Right lobe of liver (tissue), 4 donors: ENCODE data around the gene REN.

Experiments used
- POLR2A ChIP-seq: fragments of 450-650 bp; IDR thresholded peaks from one replicate; pipeline ENCODE4 v1.6.1; 2017; ENCODE audit warnings: antibody characterized with exemption, mild to moderate bottlenecking
- TF ChIP-seq, protein P1 (sequence below), 4 donors: fragments of 200-600 bp in 3 of 4; fragments of 450-650 bp in 1 of 4; IDR thresholded peaks; one replicate each; pipeline versions ENCODE4 v1.5.1 to v1.8.0; 2016 to 2022; ENCODE audit warnings: antibody characterized with exemption in 4 of 4, mild to moderate bottlenecking in 2 of 4
- donor health status: DM: no; HTN: no; CAD: no.
- donor health status: DM: no; HTN: no; CAD: no.
- donor health status: DM: no; HTN: yes; CAD: no.

DNA sequence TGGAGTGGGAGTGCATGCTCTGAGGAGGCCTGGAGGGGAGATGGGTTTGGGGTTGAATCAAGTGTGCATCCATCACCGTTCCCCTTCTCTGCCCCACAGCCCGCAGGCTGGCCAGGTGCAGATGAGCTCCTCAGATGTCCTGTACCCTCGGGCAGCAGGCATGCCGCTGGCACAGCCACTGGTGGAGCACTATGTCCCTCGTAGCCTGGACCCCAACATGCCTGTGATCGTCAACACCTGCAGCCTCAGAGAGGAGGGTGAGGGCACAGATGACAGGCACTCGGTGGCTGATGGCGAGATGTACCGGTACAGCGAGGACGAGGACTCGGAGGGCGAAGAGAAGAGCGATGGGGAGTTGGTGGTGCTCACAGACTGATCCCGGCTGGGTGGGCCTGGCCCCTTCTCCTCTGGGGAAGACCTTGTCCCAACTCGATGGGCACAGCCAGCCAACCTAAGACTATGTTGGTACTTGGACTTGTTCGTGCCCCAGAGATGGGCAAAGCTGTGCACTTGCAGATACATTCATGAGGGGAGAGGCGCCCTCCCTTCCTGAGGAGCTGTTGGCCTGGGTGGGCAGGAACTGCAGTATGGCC lies 40.3 kb downstream of the REN start:
- TF ChIP-seq, protein P1, sequence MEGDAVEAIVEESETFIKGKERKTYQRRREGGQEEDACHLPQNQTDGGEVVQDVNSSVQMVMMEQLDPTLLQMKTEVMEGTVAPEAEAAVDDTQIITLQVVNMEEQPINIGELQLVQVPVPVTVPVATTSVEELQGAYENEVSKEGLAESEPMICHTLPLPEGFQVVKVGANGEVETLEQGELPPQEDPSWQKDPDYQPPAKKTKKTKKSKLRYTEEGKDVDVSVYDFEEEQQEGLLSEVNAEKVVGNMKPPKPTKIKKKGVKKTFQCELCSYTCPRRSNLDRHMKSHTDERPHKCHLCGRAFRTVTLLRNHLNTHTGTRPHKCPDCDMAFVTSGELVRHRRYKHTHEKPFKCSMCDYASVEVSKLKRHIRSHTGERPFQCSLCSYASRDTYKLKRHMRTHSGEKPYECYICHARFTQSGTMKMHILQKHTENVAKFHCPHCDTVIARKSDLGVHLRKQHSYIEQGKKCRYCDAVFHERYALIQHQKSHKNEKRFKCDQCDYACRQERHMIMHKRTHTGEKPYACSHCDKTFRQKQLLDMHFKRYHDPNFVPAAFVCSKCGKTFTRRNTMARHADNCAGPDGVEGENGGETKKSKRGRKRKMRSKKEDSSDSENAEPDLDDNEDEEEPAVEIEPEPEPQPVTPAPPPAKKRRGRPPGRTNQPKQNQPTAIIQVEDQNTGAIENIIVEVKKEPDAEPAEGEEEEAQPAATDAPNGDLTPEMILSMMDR (IDR thresholded peaks at IDR 0.05), result no peak
- no peak for TF ChIP-seq POLR2A
